GM18870 (cell line): ENCODE measurements around the gene PBRM1.

ENCODE experiments used
- ATAC-seq: cut with Tn5 transposase; IDR thresholded peaks from one replicate; pipeline ENCODE4 v1.9.1; 2021; ENCODE audit warnings: moderate library complexity; ENCODE audit not compliant: unreplicated experiment

Gene PBRM1

GRCh38 chr3:52574056-52574965 is 111.4 kb downstream of the PBRM1 start:
- ATAC-seq, result no peak

- ATAC-seq, result no peak
These were observed 113.5 kb downstream of the PBRM1 start for GRCh38 chr3:52572221-52572620.

DNA sequence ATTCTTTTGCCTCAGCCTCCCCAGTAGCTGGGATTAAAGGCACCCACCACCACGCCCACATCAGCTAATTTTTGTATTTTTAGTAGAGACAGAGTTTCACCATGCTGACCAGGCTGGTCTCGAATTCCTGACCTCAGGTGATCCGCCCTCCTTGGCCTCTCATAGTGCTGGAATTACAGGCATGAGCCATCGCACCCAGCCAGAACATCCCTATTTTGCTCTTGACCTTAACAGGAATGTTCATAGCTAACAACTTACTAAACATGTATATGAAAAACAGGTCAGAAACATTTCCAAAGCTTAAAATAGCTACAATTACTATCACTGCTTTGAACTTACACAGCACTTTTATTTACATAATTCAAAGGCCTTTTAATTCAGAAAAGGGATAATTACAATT is 115.6 kb downstream of the PBRM1 start:
- no peak for ATAC-seq

DNA sequence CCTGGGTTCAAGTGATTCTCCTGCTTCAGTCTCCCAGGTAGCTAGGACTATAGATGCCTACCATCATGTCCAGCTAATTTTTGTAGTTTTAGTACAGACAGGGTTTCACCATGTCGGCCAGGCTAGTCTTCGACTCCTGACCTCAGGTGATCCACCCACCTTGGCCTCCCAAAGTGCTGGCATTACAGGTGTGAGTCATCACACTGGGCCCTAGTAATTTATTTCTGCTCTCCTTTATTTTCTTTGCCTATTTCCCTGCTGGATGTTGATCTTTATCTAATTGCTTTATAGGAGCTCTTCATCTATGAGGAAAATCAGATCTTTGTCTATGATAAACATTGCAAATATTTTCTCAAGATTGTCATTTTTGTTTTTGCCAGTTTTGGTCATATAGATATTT is 117.6 kb downstream of the PBRM1 start:
- no peak for ATAC-seq

DNA sequence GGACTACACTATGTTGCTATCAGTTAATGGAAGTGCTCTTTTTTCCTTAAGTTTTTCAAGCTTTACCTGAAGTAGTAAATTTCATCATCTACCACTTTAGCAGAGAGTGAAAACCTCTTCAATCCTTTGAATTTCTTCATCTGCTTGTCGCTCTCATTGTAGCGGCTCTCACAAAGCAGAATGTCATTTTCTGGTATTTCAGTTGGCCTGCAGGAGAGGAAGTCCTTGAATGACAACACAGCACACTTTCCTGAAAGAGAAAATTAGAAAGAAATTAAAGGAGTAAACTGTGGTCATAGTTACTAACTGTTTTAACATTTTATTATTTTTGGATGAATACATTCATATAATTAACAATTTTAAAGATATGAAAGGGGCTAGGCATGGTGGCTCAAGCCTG is 121.7 kb downstream of the PBRM1 start:
- ATAC-seq, result no peak

GRCh38 chr3:52561028-52561747 is 124.5 kb downstream of the PBRM1 start:
- no peak for ATAC-seq

DNA sequence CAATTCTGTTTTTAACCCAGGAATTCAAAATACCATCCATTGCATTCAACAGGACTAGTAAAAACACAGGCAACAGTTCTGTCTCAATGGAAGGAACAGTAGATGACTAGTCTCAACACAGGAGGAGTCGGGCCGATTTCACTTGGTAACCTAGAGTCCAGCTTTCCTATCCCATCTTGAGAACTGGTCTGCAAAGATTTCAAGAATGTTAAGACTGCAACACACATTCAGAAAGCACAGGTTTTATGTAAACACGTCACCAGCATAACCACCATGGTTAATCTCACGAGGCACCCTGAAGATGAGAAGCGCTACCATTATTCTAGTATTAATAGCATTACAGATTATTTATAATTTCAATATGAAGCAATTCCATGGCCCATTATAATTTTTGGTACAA is 127.3 kb downstream of the PBRM1 start:
- ATAC-seq, result no peak

DNA sequence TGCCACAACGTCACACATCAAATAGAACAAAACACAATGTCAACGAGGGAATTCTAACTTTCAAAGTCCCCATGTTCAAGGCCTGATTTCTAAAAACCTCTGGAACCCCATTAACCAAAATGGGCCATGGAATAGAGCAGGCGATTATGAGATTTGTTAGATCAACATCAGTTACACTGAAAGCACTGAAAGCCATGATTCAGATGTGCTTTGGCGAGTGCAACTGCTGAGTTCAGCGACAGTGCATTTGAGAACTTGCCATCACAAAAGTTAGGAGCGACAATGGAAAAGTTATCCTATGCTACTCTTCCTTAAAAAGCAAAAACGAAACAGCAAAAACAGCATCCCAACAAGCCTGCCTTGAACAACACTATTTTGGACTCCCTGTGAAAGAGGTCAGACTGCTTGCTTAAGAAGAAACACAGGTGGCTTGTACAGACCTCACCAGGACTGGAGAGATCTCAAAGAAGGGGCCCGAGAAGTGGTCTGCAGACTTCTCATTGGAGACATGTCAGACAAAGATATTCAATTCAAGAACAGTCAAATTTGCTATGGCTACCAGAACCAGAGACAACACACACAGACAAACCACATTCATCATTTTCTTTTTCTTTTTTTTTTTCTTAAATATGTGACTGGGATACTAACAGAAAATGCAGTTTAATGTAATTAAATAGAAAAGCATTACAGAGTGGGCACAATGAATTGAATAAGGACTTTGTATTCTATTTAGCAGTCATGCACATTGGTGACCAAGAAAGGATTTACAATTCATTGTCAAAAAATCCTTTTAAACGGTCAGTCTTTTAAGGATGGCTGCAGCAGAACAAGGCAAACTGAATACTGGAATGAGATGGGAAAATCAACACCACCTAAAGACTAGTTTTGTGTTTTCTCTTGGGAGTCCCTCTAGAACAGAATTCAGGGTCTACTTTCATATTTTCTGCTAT is 128.4 kb downstream of the PBRM1 start:
- no peak for ATAC-seq

GRCh38 chr3:52555056-52555455 is 130.7 kb downstream of the PBRM1 start:
- no peak for ATAC-seq

GRCh38 chr3:52554026-52554755 is 131.5 kb downstream of the PBRM1 start:
- no peak for ATAC-seq

DNA sequence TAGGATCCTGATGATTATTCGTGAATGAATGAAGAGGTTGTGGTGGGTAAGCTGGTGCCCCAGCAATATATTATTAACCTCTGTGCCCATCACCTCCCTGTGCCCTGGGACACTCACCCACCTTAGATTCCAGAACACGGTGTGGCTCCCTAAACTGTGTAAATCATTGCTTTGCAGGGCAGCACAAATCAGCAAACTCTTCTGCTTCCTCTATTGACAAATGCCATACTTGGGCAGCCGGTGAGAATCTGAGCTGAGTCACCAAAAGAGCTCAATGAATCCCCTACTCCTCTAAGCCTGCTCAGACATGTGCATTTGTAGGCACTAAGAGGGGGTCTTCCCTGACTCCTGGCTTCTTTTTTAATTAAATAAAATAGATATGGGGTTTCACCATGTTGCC is 133.6 kb downstream of the PBRM1 start:
- no peak for ATAC-seq

GRCh38 chr3:52551118-52551517 is 134.6 kb downstream of the PBRM1 start:
- ATAC-seq, result no peak

DNA sequence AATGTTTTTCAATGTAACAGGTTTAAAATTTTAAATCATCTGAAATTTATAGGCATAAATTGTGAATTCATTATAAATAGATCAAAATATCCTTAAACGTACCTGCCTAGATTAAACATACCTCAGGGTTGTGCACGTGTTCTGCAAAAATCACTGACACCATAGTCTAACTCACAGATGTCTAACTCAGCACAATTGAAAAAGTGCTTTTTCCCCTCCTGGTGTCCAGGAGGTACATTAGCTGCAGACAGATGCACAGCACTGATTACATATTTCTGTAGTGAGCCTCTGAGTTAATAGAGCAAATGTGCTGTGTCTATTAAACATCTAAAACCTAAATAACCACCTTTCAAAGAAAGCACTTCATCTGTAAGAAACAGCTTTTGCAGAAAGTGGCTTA is 138.6 kb downstream of the PBRM1 start:
- no peak for ATAC-seq

- no peak for ATAC-seq
These were observed 139.4 kb downstream of the PBRM1 start for GRCh38 chr3:52546111-52546901.

- no peak for ATAC-seq
These were observed 140.8 kb downstream of the PBRM1 start for GRCh38 chr3:52544937-52545336.

GRCh38 chr3:52541050-52541449 is 144.7 kb downstream of the PBRM1 start:
- no peak for ATAC-seq

DNA sequence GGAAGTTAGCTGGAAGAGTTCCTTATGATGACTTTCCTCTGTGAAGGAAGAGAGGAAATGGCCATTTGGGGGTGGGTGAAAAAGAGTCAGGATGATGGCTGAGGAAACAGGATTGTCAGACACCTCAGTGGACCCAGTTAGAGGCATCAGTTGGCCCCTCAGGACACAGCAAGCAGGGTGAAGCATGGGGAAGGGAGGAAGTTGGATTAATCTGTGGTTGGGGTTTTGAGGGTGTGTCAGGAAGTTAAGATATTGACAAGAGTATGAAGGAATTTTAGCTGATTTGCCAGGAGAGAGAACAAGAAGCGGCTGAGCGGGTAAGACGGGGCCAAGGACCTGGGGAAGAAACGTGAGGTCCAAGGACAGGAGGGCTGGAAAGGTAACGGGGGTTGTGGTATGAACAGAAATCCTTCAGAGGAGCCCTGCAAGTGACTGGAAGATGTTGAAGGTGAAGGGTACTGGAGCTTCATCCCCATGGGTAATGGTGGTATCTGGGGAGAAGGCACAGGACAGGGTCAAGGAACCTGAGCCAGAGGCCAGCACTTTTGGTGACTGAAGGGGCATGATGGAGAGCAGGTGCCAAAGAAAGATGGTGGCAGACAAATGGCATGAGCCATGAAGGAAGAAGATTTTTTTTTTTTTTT is 146.6 kb downstream of the PBRM1 start:
- no peak for ATAC-seq

GRCh38 chr3:52537726-52538421 is 147.8 kb downstream of the PBRM1 start:
- ATAC-seq, result no peak
